Vagina (tissue), 2 donors: ENCODE measurements around the gene FRK.
"Not testable (repeated sequence)": the region's sequence is repeated elsewhere in the genome, so short reads cannot be mapped to it uniquely, and the experiment has no call there.

ENCODE experiments used
- CTCF ChIP-seq, 3 experiments: fragments of 450-650 bp in 2 of 3; fragments of 200-600 bp in 1 of 3; sonication (generic) in 1 of 3; IDR thresholded peaks; one replicate each; pipeline ENCODE4 v1.5.1; 2017 to 2019; ENCODE audit warnings: antibody characterized with exemption in 3 of 3, mild to moderate bottlenecking in 2 of 3, moderate library complexity in 2 of 3
- POLR2A ChIP-seq, 2 donors: fragments of 450-650 bp; IDR thresholded peaks; one replicate each; pipeline ENCODE4 v1.6.1; 2017; ENCODE audit warnings: antibody characterized with exemption in 2 of 2, mild to moderate bottlenecking in 2 of 2, moderate library complexity in 2 of 2
- POLR2AphosphoS5 ChIP-seq, 2 donors: sonication (generic); formaldehyde crosslinking; IDR thresholded peaks; one replicate each; pipeline ENCODE4 v1.9.0; 2017; ENCODE audit warnings: antibody characterized with exemption in 2 of 2, mild to moderate bottlenecking in 2 of 2, low read depth in 1 of 2; ENCODE audit not compliant: insufficient read depth in 1 of 2

GRCh38 chr6:115888687-115889470 lies 171.8 kb downstream of the FRK start:
- not testable (repeated sequence) for TF ChIP-seq CTCF (IDR thresholded peaks at IDR 0.05); POLR2A (IDR thresholded peaks at IDR 0.05); POLR2AphosphoS5 (IDR thresholded peaks at IDR 0.05; ENCODE audit: insufficient read depth in 1 of 2, low read depth in 1 of 2)
